Caco-2 (cell line): ENCODE data around the gene SPATA16. TPM values are rescaled to one million over a fixed set of nuclear protein-coding genes. Genes with fewer than 3 reads are reported as not detected.

Experiments used
- BruUV-seq: library from RNA; stranded (reverse); fragments of 400-500 nt; replicated peaks from 2 replicates; lab custom pipeline; 2021; lab: Mats Ljungman, UMichigan
- CTCF ChIA-PET: fragments of 300-600 bp; sonication (Branson Sonifier 250); formaldehyde crosslinking; loops from one replicate; lab custom pipeline; 2022; ENCODE audit warnings: antibody characterized with exemption; lab: Charles Lee
- POLR2A ChIA-PET: fragments of 300-600 bp; sonication (Branson Sonifier 250); formaldehyde crosslinking; loops from one replicate; lab custom pipeline; 2022; ENCODE audit warnings: antibody characterized with exemption; lab: Charles Lee
- DNase-seq, 2 experiments: peaks; one replicate each; pipeline versions ENCODE4 v3.0.0 to v3.0.0-alpha.2; 2020 to 2022
- H3K27me3 ChIP-seq: replicated peaks from 2 replicates; pipeline ENCODE4 v1.6.0; 2011; ENCODE audit warnings: low read length; ENCODE audit not compliant: control insufficient read depth, insufficient read depth
- H3K36me3 ChIP-seq: 2 replicates; pipeline ENCODE4 v1.5.1; 2011; ENCODE audit warnings: low read length; ENCODE audit not compliant: control insufficient read depth, insufficient read depth
- H3K4me1 ChIP-seq: fragments of 250-450 bp; sonication (Bioruptor Pico); 2 replicates; pipeline ENCODE4 v1.5.1; 2020; ENCODE audit warnings: mild to moderate bottlenecking
- H3K4me3 ChIP-seq: 2 replicates; pipeline ENCODE4 v1.5.1; 2011; ENCODE audit warnings: low read depth, mild to moderate bottlenecking, control low read depth, low read length
- H3K9me3 ChIP-seq: fragments of 250-450 bp; sonication (Bioruptor Pico); 2 replicates; pipeline ENCODE4 v1.5.1; 2020; ENCODE audit warnings: mild to moderate bottlenecking, moderate library complexity
- H3K27ac Mint-ChIP-seq: one replicate; pipeline ENCODE4 v1.8.0; 2022; ENCODE audit warnings: mixed read lengths; ENCODE audit not compliant: unreplicated experiment
- H3K27me3 Mint-ChIP-seq: one replicate; pipeline ENCODE4 v1.8.0; 2022; ENCODE audit warnings: mixed read lengths; ENCODE audit not compliant: insufficient read depth, unreplicated experiment
- H3K36me3 Mint-ChIP-seq: one replicate; pipeline ENCODE4 v1.8.0; 2022; ENCODE audit warnings: mild to moderate bottlenecking, mixed read lengths; ENCODE audit not compliant: insufficient read depth, unreplicated experiment
- H3K4me1 Mint-ChIP-seq: one replicate; pipeline ENCODE4 v1.8.0; 2022; ENCODE audit warnings: low read depth, mixed read lengths; ENCODE audit not compliant: unreplicated experiment
- H3K4me3 Mint-ChIP-seq: one replicate; pipeline ENCODE4 v1.8.0; 2022; ENCODE audit warnings: mild to moderate bottlenecking, moderate library complexity, mixed read lengths; ENCODE audit not compliant: unreplicated experiment
- H3K9me3 Mint-ChIP-seq: one replicate; pipeline ENCODE4 v1.8.0; 2022; ENCODE audit warnings: mixed read lengths; ENCODE audit not compliant: unreplicated experiment
- intact Hi-C: fragments of 100-400 bp; cut with micrococcal nuclease; formaldehyde crosslinking; loops from one replicate; pipeline ENCODE4 v1.10.0; 2022; ENCODE audit not compliant: unreplicated experiment
- total RNA-seq: library from RNA; stranded (reverse); gene quantifications from 2 replicates; pipeline ENCODE4 v1.2.3, GENCODE V29; 2022
- TF ChIP-seq, protein P1 (sequence below), 2 experiments: fragments of 200-600 bp in 1 of 2; IDR thresholded peaks; 1 replicate in 1 of 2; 2 replicates in 1 of 2; pipeline versions ENCODE4 v1.5.1 to v1.8.0; 2011 to 2022; ENCODE audit warnings: antibody characterized with exemption in 1 of 2, control low read depth in 1 of 2, inconsistent platforms in 1 of 2, low read depth in 1 of 2, low read length in 1 of 2, mild to moderate bottlenecking in 1 of 2, moderate library complexity in 1 of 2; ENCODE audit not compliant: insufficient read depth in 1 of 2, severe bottlenecking in 1 of 2, unreplicated experiment in 1 of 2

Gene SPATA16
- total RNA-seq, 1 experiment from 2014 or later = not detected

GRCh38 chr3:173008978-173009377 is 132.1 kb downstream of the SPATA16 start:
- no TSS peak for BruUV-seq
- H3K27me3 ChIP-seq = no peaks in the 10 kb centered on the region
- TF ChIP-seq, protein P1, sequence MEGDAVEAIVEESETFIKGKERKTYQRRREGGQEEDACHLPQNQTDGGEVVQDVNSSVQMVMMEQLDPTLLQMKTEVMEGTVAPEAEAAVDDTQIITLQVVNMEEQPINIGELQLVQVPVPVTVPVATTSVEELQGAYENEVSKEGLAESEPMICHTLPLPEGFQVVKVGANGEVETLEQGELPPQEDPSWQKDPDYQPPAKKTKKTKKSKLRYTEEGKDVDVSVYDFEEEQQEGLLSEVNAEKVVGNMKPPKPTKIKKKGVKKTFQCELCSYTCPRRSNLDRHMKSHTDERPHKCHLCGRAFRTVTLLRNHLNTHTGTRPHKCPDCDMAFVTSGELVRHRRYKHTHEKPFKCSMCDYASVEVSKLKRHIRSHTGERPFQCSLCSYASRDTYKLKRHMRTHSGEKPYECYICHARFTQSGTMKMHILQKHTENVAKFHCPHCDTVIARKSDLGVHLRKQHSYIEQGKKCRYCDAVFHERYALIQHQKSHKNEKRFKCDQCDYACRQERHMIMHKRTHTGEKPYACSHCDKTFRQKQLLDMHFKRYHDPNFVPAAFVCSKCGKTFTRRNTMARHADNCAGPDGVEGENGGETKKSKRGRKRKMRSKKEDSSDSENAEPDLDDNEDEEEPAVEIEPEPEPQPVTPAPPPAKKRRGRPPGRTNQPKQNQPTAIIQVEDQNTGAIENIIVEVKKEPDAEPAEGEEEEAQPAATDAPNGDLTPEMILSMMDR (IDR thresholded peaks at IDR 0.05; ENCODE audit: insufficient read depth in 1 of 2, low read depth in 1 of 2, low read length in 1 of 2, severe bottlenecking in 1 of 2, unreplicated experiment in 1 of 2) = no peak
- H3K36me3 ChIP-seq = no peaks in the 10 kb centered on the region
- H3K4me1 Mint-ChIP-seq = peaks cover 7% of the 10 kb centered on the region
- H3K4me3 ChIP-seq = no peak overlapping the region
- no peak overlapping the region for H3K27ac Mint-ChIP-seq
- no peaks in the 10 kb centered on the region for H3K36me3 Mint-ChIP-seq
- POLR2A ChIA-PET = no interaction called here
- CTCF ChIA-PET = no interaction called here
- no peaks in the 10 kb centered on the region for H3K9me3 ChIP-seq
- H3K27me3 Mint-ChIP-seq = no peaks in the 10 kb centered on the region
- H3K4me1 ChIP-seq = no peaks in the 10 kb centered on the region
- DNase-seq = no peak
- intact Hi-C loops = no loop called here
- H3K4me3 Mint-ChIP-seq = no peak overlapping the region
- no peaks in the 10 kb centered on the region for H3K9me3 Mint-ChIP-seq

DNA sequence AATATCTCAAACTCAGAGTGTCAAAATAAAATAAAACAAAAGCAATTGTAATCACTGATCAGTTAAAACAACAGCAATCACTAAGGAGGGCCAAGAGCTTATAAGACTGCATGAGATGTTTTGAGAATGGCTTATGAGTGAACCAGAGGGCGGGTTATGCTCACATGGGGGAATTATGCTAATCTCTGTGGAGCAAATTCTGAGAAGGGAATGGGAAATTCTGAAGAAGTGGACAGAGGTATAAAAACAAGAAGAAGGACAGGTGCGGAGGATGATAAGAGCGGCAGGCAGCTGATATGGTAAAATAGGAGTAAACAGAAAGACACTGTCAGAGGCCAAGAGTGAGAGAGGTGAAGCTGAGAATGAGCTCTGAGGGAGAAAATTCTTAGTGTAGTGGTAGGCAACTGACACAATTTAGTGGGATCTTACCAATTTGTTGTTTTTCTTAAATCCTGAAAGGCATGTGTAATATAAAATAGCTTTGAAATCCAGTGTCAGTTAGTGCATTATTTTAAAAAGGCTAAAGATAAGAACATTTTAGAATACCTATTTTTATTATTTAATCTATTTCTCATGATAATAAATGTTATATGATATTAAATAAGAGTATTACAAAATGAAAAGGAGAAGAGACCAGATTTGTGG is 133.8 kb downstream of the SPATA16 start:
- Histone ChIP-seq H3K4me3 (no peak overlapping the region), H3K4me1 (peaks cover 15% of the 10 kb centered on the region; the same call in 1 of the 2 replicates), H3K9me3 (no peaks in the 10 kb centered on the region), H3K36me3 (no peaks in the 10 kb centered on the region), H3K27me3 (no peaks in the 10 kb centered on the region)
- DNase-seq = no peak
- Mint-ChIP-seq H3K4me1 (peaks cover 7% of the 10 kb centered on the region), H3K4me3 (no peak overlapping the region), H3K9me3 (no peaks in the 10 kb centered on the region), H3K27ac (no peak overlapping the region), H3K27me3 (no peaks in the 10 kb centered on the region), H3K36me3 (no peaks in the 10 kb centered on the region)
- BruUV-seq = no TSS peak
- CTCF ChIA-PET = no interaction called here
- TF ChIP-seq, protein P1 (IDR thresholded peaks at IDR 0.05; ENCODE audit: insufficient read depth in 1 of 2, low read depth in 1 of 2, low read length in 1 of 2, severe bottlenecking in 1 of 2, unreplicated experiment in 1 of 2) = no peak
- intact Hi-C loops = no loop called here
- POLR2A ChIA-PET = interaction anchor here (0.6 kb wide), 1 partner anchor 46 kb away, joined by 4 read pairs; no protein-coding TSS in a partner anchor

DNA sequence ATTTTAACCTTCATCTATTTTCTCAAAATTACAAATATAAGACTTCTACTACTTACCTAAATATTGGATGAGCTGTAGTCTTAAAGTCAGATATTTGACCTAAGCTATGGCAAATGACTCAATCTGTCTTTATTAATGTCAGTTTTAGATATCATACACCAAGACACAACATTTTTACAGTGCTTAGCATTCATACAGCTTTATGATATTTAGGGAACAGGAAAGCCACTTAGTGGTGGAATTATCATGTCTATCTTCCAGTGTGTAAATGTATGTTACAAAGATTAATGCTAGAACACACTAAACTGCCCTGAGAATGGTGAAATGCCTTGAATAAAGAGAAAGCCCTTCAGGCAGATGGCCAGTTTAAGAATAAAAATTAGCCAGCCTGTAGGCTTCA is 135.0 kb downstream of the SPATA16 start:
- Histone ChIP-seq H3K9me3 (no peaks in the 10 kb centered on the region), H3K36me3 (no peaks in the 10 kb centered on the region), H3K4me3 (no peak overlapping the region), H3K27me3 (no peaks in the 10 kb centered on the region), H3K4me1 (peaks cover 15% of the 10 kb centered on the region; the same call in 1 of the 2 replicates)
- Mint-ChIP-seq H3K36me3 (no peaks in the 10 kb centered on the region), H3K4me3 (no peak overlapping the region), H3K4me1 (peaks cover 7% of the 10 kb centered on the region), H3K27me3 (no peaks in the 10 kb centered on the region), H3K27ac (no peak overlapping the region), H3K9me3 (no peaks in the 10 kb centered on the region)
- CTCF ChIA-PET = no interaction called here
- POLR2A ChIA-PET = no interaction called here
- TF ChIP-seq, protein P1 (IDR thresholded peaks at IDR 0.05; ENCODE audit: insufficient read depth in 1 of 2, low read depth in 1 of 2, low read length in 1 of 2, severe bottlenecking in 1 of 2, unreplicated experiment in 1 of 2) = no peak
- intact Hi-C loops = no loop called here
- BruUV-seq = no TSS peak
- no peak for DNase-seq
